Measurements from ENCODE around the gene MGAT2. TPM values are rescaled to one million over a fixed set of nuclear protein-coding genes. Genes with fewer than 3 reads are reported as not detected.

MGAT2 gene
- total RNA-seq, 1 experiment from 2014 or later, result 51.4 TPM

DNA sequence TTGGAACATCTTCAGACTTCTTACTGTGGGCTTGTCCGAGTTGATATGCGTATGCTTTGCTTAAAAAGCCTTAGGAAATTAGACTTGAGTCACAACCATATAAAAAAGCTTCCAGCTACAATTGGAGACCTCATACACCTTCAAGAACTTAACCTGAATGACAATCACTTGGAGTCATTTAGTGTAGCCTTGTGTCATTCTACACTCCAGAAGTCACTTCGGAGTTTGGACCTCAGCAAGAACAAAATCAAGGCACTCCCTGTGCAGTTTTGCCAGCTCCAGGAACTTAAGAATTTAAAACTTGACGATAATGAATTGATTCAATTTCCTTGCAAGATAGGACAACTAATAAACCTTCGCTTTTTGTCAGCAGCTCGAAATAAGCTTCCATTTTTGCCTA lies 13.0 kb upstream of the MGAT2 start:
- TF ChIP-seq, protein P1, sequence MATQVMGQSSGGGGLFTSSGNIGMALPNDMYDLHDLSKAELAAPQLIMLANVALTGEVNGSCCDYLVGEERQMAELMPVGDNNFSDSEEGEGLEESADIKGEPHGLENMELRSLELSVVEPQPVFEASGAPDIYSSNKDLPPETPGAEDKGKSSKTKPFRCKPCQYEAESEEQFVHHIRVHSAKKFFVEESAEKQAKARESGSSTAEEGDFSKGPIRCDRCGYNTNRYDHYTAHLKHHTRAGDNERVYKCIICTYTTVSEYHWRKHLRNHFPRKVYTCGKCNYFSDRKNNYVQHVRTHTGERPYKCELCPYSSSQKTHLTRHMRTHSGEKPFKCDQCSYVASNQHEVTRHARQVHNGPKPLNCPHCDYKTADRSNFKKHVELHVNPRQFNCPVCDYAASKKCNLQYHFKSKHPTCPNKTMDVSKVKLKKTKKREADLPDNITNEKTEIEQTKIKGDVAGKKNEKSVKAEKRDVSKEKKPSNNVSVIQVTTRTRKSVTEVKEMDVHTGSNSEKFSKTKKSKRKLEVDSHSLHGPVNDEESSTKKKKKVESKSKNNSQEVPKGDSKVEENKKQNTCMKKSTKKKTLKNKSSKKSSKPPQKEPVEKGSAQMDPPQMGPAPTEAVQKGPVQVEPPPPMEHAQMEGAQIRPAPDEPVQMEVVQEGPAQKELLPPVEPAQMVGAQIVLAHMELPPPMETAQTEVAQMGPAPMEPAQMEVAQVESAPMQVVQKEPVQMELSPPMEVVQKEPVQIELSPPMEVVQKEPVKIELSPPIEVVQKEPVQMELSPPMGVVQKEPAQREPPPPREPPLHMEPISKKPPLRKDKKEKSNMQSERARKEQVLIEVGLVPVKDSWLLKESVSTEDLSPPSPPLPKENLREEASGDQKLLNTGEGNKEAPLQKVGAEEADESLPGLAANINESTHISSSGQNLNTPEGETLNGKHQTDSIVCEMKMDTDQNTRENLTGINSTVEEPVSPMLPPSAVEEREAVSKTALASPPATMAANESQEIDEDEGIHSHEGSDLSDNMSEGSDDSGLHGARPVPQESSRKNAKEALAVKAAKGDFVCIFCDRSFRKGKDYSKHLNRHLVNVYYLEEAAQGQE (IDR thresholded peaks at IDR 0.05; ENCODE audit: insufficient read depth in 1 of 2, low read depth in 2 of 2, low read length in 1 of 2), result no peak
- TF ChIP-seq, protein P2, sequence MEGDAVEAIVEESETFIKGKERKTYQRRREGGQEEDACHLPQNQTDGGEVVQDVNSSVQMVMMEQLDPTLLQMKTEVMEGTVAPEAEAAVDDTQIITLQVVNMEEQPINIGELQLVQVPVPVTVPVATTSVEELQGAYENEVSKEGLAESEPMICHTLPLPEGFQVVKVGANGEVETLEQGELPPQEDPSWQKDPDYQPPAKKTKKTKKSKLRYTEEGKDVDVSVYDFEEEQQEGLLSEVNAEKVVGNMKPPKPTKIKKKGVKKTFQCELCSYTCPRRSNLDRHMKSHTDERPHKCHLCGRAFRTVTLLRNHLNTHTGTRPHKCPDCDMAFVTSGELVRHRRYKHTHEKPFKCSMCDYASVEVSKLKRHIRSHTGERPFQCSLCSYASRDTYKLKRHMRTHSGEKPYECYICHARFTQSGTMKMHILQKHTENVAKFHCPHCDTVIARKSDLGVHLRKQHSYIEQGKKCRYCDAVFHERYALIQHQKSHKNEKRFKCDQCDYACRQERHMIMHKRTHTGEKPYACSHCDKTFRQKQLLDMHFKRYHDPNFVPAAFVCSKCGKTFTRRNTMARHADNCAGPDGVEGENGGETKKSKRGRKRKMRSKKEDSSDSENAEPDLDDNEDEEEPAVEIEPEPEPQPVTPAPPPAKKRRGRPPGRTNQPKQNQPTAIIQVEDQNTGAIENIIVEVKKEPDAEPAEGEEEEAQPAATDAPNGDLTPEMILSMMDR (IDR thresholded peaks at IDR 0.05), result no peak
- no peak for TF ChIP-seq TCF7L2 (IDR thresholded peaks at IDR 0.05; ENCODE audit: low read depth, low read length)
- no peak for TF ChIP-seq POLR2AphosphoS5 (IDR thresholded peaks at IDR 0.05; ENCODE audit: low read depth, low read length)
- no peak for TF ChIP-seq SIN3A (IDR thresholded peaks at IDR 0.05; ENCODE audit: borderline replicate concordance, insufficient read depth, low read depth, low read length)
- no peak overlapping the region for H3K27ac ChIP-seq (ENCODE audit: low read length)
- in situ Hi-C loops (cut with HindIII; ENCODE audit: low pct_unique_long_range_greater_than_20kb, low sequenced_read_pairs), result no loop called here
- no peaks in the 10 kb centered on the region; the same call in 1 of the 2 replicates for H3K4me1 ChIP-seq (ENCODE audit: control insufficient read depth, insufficient read depth, low read length)
- peaks cover 2% of the 10 kb centered on the region; the same call in 1 of the 2 replicates for H3K36me3 ChIP-seq (ENCODE audit: control insufficient read depth, insufficient read depth, low read length)
- no peak for DNase-seq (ENCODE audit: low read depth, low spot score)
- no peak for ATAC-seq
- H3K9me3 ChIP-seq (ENCODE audit: control insufficient read depth, insufficient read depth, low read depth, low read length), result no peaks in the 10 kb centered on the region
- BruUV-seq (replicated peaks), result no TSS peak
- ChIA-PET POLR2A (no interaction called here), CTCF (no interaction called here)
- H3K27me3 ChIP-seq (ENCODE audit: control insufficient read depth, insufficient read depth, low read length), result no peaks in the 10 kb centered on the region
- H3K4me3 ChIP-seq (ENCODE audit: low read depth in 2 of 2, low read length in 2 of 2), result no peak overlapping the region
- intact Hi-C loops (cut with micrococcal nuclease; ENCODE audit: unreplicated experiment), result no loop called here

DNA sequence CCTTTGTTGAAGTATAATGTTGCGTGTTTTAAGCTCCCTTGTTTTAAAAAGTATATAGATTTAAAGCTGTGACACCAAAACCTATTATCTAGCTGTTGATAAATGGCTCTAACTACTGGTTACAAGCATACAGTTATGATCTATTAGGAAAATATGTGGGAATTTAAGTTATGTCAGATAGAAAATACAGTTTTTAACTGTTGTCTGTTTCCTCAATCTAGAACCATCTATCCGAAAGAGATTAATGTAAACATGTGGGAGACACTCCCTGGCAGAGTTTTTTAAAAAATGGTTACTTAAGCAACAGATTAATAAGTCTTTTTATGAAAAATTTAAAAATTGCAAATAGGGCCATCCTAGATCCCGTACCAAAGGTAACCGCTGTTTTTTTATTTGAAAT lies 8.3 kb upstream of the MGAT2 start:
- Histone ChIP-seq H3K27me3 (ENCODE audit: control insufficient read depth, insufficient read depth, low read length) (no peaks in the 10 kb centered on the region), H3K4me3 (ENCODE audit: low read depth in 2 of 2, low read length in 2 of 2) (no peak overlapping the region), H3K4me1 (ENCODE audit: control insufficient read depth, insufficient read depth, low read length) (peaks cover 3% of the 10 kb centered on the region; the same call in 1 of the 2 replicates), H3K27ac (ENCODE audit: low read length) (no peak overlapping the region), H3K36me3 (ENCODE audit: control insufficient read depth, insufficient read depth, low read length) (peaks cover 3% of the 10 kb centered on the region; the same call in 1 of the 2 replicates), H3K9me3 (ENCODE audit: control insufficient read depth, insufficient read depth, low read depth, low read length) (no peaks in the 10 kb centered on the region)
- BruUV-seq (replicated peaks), result no TSS peak
- TF ChIP-seq POLR2AphosphoS5 (IDR thresholded peaks at IDR 0.05; ENCODE audit: low read depth, low read length) (no peak), SIN3A (IDR thresholded peaks at IDR 0.05; ENCODE audit: borderline replicate concordance, insufficient read depth, low read depth, low read length) (no peak), TCF7L2 (IDR thresholded peaks at IDR 0.05; ENCODE audit: low read depth, low read length) (no peak)
- TF ChIP-seq, protein P2 (IDR thresholded peaks at IDR 0.05), result no peak
- TF ChIP-seq, protein P1 (IDR thresholded peaks at IDR 0.05; ENCODE audit: insufficient read depth in 1 of 2, low read depth in 2 of 2, low read length in 1 of 2), result no peak
- no peak for DNase-seq (ENCODE audit: low read depth, low spot score)
- ATAC-seq, result no peak
- CTCF ChIA-PET, result no interaction called here
- intact Hi-C loops (cut with micrococcal nuclease; ENCODE audit: unreplicated experiment), result no loop called here
- in situ Hi-C loops (cut with HindIII; ENCODE audit: low pct_unique_long_range_greater_than_20kb, low sequenced_read_pairs), result no loop called here
- POLR2A ChIA-PET, result no interaction called here

All from Panc1 (cell line).